Measurements from ENCODE around the gene NELFB. TPM values are rescaled to one million over a fixed set of nuclear protein-coding genes. Genes with fewer than 3 reads are reported as not detected.

Gene NELFB
- total and polyA plus RNA-seq, 9 of the 15 experiments (the other 6 are each of a cell fraction or from before 2014, with no cell fraction given), result 0.24 to 84.0 (median 29.7) TPM

GRCh38 chr9:137240841-137241489 lies 14.2 kb upstream of the NELFB start, which contains the start of gene TUBB4B (continued):
- TF ChIP-seq ZBTB11 (CRISPR knock-in tag; IDR thresholded peaks at IDR 0.05), result peak in 1 of 3 experiments; percentile 80; a peak in 2 of 6 replicates
- TF ChIP-seq LEF1 (IDR thresholded peaks at IDR 0.05), result peak; percentile 42; the same call in 1 of the 2 replicates
- TF ChIP-seq CCAR2 (IDR thresholded peaks at IDR 0.05; ENCODE audit: low read depth, low read length), result no peak
- 0 out of 2 replicates have a peak, but pooled peaks have one; percentile 17 for TF ChIP-seq ZC3H11A (IDR thresholded peaks at IDR 0.05; ENCODE audit: low read depth, low read length)
- TF ChIP-seq RBM15 (IDR thresholded peaks at IDR 0.05; ENCODE audit: insufficient read depth, low read length), result no peak
- no peak for TF ChIP-seq ZNF77 (CRISPR knock-in tag; IDR thresholded peaks at IDR 0.05)
- no peak for TF ChIP-seq HDAC3 (IDR thresholded peaks at IDR 0.05; ENCODE audit: borderline replicate concordance, partially characterized antibody)
- TF ChIP-seq FOXM1 (IDR thresholded peaks at IDR 0.05; ENCODE audit: low read depth), result peak; percentile 100
- TF ChIP-seq FOXM1 (CRISPR knock-in tag; IDR thresholded peaks at IDR 0.05; ENCODE audit: low read depth), result peak; percentile 100
- TF ChIP-seq E2F6 (IDR thresholded peaks at IDR 0.05; ENCODE audit: borderline replicate concordance in 1 of 2, extremely low read depth in 1 of 2, insufficient read depth in 1 of 2, insufficient read length in 1 of 2, low read depth in 1 of 2, low read length in 1 of 2, poor library complexity in 1 of 2, severe bottlenecking in 1 of 2), result peak in 1 of 2 experiments; percentile 65
- TF ChIP-seq PBX2 (CRISPR knock-in tag; IDR thresholded peaks at IDR 0.05; ENCODE audit: low read depth), result peak; percentile 99
- peak; percentile 100 for TF ChIP-seq PBX2 (tag; conservative IDR thresholded peaks at IDR 0.05; ENCODE audit: low read depth)
- TF ChIP-seq HSF4 (CRISPR knock-in tag; IDR thresholded peaks at IDR 0.05; ENCODE audit: borderline replicate concordance), result no peak
